ENCODE data around the gene SPIB.

SPIB gene

DNA sequence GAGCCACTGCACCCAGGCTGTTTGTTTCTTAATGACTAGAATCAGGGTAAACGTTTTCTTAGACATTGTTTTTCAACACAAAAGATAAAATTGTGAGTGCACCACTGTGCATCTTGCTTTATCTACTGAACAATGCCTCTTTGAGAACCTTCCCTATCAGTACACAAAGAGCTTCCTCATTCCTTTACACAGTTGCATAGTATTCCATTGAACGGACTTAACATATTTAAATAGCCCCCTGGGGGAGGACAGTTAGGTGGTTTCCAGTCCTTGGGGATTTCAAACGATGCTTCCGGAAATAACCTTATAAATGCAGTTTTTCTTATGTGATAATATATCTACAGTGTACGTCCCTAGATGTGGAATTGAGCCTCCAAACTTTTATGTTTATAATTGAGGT is 26.0 kb upstream of the SPIB start:
- DNase-seq (ENCODE audit: low spot score) = no peak
- TF ChIP-seq, protein P1, sequence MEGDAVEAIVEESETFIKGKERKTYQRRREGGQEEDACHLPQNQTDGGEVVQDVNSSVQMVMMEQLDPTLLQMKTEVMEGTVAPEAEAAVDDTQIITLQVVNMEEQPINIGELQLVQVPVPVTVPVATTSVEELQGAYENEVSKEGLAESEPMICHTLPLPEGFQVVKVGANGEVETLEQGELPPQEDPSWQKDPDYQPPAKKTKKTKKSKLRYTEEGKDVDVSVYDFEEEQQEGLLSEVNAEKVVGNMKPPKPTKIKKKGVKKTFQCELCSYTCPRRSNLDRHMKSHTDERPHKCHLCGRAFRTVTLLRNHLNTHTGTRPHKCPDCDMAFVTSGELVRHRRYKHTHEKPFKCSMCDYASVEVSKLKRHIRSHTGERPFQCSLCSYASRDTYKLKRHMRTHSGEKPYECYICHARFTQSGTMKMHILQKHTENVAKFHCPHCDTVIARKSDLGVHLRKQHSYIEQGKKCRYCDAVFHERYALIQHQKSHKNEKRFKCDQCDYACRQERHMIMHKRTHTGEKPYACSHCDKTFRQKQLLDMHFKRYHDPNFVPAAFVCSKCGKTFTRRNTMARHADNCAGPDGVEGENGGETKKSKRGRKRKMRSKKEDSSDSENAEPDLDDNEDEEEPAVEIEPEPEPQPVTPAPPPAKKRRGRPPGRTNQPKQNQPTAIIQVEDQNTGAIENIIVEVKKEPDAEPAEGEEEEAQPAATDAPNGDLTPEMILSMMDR (IDR thresholded peaks at IDR 0.05; ENCODE audit: borderline replicate concordance, control extremely low read depth, extremely low read depth, insufficient read depth, missing control alignments) = no peak
- in situ Hi-C loops (cut with MboI; ENCODE audit: low sequenced_read_pairs, unreplicated experiment) = no loop called here

DNA sequence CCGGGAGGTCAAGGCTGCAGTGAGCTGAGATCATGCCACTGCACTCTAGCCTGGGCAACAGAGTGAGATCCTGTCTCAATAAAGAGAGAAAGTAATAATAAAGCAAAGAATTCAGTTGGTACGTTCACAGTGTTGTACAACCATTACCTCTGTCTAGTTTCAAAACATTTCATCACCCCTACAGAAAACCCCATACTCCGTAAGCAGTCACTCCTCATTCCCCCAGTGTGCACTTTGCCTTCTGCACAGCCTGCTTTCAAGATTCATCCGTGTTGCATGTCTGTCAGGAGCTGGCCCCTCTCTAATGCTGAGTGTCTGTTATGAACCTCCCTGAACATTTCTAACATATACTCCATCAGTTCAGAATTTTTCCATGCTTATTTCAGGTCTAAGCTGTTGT is 25.1 kb upstream of the SPIB start:
- in situ Hi-C loops (cut with MboI; ENCODE audit: low sequenced_read_pairs, unreplicated experiment) = no loop called here
- TF ChIP-seq, protein P1 (IDR thresholded peaks at IDR 0.05; ENCODE audit: borderline replicate concordance, control extremely low read depth, extremely low read depth, insufficient read depth, missing control alignments) = no peak
- DNase-seq (ENCODE audit: low spot score) = no peak

DNA sequence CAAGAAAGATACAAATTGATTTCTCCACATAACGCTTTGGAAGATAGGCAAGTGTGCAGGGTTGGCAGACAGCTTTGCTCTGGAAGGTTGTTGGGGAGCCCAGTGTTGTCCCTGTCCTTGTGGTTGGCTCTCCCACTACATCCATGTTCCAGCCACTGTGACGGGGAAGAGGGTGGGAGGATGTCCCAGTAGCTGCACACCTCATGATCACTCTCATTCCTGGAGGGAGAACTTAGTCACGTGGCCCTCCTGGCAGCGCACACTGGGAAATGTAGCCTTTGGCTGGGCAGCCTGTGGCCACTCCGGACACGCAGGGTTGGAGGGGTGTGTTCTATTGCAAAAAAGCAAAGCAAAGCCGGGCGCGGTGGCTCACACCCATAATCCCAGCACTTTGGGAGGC is 24.7 kb upstream of the SPIB start:
- in situ Hi-C loops (cut with MboI; ENCODE audit: low sequenced_read_pairs, unreplicated experiment) = no loop called here

DNA sequence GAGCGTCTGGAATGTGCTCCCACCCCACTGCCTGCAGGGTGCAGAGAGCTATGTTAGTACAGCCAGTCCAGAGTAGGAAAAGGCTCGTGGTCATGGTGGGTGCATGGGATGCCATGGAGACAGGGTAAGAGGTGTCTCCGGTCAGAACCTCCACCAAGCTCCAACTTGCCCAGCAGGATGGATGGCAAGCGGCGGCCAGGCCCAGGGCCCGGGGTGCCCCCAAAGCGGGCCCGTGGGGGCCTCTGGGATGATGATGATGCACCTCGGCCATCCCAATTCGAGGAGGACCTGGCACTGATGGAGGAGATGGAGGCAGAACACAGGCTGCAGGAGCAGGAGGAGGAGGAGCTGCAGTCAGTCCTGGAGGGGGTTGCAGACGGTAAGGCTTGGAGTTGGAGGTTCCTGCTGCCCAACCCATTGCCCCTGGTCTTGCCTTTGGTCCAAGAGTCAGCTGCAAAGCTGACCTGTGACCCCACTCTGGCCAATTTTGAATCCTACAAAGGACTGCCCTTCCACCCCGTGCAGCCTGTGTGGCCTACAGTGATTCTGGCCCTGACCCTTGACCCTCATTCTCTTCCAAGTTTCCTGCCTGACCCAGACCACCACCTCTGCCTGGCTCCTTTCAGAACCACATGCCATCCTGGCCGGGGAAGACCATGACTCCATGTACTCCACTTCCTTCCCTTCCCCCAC is 19.9 kb upstream of the SPIB start:
- no peak for DNase-seq (ENCODE audit: low spot score)
- in situ Hi-C loops (cut with MboI; ENCODE audit: low sequenced_read_pairs, unreplicated experiment) = no loop called here
- TF ChIP-seq, protein P1 (IDR thresholded peaks at IDR 0.05; ENCODE audit: borderline replicate concordance, control extremely low read depth, extremely low read depth, insufficient read depth, missing control alignments) = no peak

More for the DNA sequence above, 24.7 kb upstream of the SPIB start:
- no peak for DNase-seq (ENCODE audit: low spot score)
- TF ChIP-seq, protein P1 (IDR thresholded peaks at IDR 0.05; ENCODE audit: borderline replicate concordance, control extremely low read depth, extremely low read depth, insufficient read depth, missing control alignments) = no peak

DNA sequence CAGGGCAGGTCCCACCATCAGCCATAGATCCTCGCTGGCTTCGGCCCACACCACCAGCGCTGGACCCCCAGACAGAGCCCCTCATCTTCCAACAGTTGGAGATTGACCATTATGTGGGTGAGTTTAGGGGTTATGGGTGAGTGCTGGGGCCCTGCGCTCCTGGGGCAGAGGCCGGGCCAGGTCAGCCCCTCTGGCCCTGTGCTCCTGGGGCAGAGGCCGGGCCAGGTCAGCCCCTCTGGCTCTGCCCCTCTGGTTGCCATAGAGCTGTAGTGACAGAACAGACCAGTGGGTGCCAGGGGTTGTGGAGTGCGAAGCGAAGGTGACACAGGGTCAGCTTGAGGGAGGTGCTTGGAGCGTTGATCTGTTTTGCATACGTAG is 19.4 kb upstream of the SPIB start:
- TF ChIP-seq, protein P1 (IDR thresholded peaks at IDR 0.05; ENCODE audit: borderline replicate concordance, control extremely low read depth, extremely low read depth, insufficient read depth, missing control alignments) = no peak
- in situ Hi-C loops (cut with MboI; ENCODE audit: low sequenced_read_pairs, unreplicated experiment) = no loop called here
- DNase-seq (ENCODE audit: low spot score) = no peak

DNA sequence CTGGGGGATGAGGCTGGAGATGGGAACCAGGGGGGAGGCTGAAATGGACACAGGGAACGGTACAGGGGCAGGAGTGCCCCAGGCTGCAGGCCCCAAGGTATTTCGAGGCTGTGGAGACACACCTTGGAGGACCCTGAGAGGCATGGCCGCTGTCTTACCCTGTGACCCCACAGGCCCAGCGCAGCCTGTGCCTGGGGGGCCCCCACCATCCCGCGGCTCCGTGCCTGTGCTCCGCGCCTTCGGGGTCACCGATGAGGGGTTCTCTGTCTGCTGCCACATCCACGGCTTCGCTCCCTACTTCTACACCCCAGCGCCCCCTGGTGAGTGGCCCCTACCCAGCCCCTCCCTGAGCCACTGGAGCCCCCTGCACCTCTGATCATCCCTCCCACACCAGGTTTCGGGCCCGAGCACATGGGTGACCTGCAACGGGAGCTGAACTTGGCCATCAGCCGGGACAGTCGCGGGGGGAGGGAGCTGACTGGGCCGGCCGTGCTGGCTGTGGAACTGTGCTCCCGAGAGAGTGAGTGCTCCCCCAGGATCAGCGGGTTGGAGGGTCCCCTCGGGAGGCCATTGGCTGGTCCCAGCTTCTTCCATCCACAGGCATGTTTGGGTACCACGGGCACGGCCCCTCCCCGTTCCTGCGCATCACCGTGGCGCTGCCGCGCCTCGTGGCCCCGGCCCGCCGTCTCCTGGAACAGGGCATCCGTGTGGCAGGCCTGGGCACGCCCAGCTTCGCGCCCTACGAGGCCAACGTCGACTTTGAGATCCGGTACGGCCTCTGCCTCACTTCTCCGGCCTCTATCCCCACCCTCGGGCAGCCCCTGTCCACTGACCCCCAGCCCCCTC is 16.9 kb upstream of the SPIB start:
- DNase-seq (ENCODE audit: low spot score) = no peak
- TF ChIP-seq, protein P1 (IDR thresholded peaks at IDR 0.05; ENCODE audit: borderline replicate concordance, control extremely low read depth, extremely low read depth, insufficient read depth, missing control alignments) = no peak
- in situ Hi-C loops (cut with MboI; ENCODE audit: low sequenced_read_pairs, unreplicated experiment) = no loop called here
